HEK293T (cell line): Measurements from ENCODE around the gene KRT79.

Experiments
- L3MBTL2 ChIP-seq: fragments of 450-650 bp; conservative IDR thresholded peaks from 2 replicates; pipeline ENCODE4 v1.6.1; 2016; ENCODE audit warnings: mild to moderate bottlenecking
- SP1 ChIP-seq: fragments of 450-650 bp; IDR thresholded peaks from 2 replicates; pipeline ENCODE4 v1.6.1; 2017
- ZNF384 ChIP-seq: fragments of 450-650 bp; IDR thresholded peaks from 2 replicates; pipeline ENCODE4 v1.6.1; 2016

DNA sequence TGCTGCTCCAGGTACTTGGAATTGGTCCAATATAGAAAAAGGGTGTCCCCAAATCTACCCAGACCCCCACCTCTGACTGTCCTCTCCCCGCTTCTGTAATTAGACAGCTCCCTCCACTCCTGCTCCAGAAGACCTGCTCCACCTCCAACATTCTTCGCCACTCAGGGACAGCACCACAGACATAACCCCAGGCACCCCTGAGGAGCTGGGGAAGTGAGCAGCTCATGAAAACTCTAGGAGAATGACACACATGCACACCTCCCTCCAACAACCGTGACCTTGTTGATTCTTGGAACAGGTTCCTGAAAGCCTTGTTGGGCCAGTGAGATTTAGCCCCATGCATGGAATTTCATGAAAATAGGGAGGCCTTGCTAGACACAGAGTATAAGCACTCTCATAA, 28.4 kb downstream of the KRT79 start:
- no peak for TF ChIP-seq SP1
- TF ChIP-seq L3MBTL2: no peak
- no peak for TF ChIP-seq ZNF384
